HG03521 (cell line): ENCODE results near the gene KDM4B.
A peak's percentile ranks its signal among the peaks of the same experiment; 100 is the strongest.

Source experiments
- ATAC-seq: cut with Tn5 transposase; IDR thresholded peaks from one replicate; pipeline ENCODE4 v1.9.1; 2021; ENCODE audit warnings: mild to moderate bottlenecking, moderate library complexity; ENCODE audit not compliant: unreplicated experiment

Gene KDM4B

GRCh38 chr19:5119297-5119998 lies 150.5 kb downstream of the KDM4B start:
- no peak for ATAC-seq

- no peak for ATAC-seq
Observed at GRCh38 chr19:5120321-5120720, 151.4 kb downstream of the KDM4B start.

- ATAC-seq, result no peak
Observed at GRCh38 chr19:5120833-5121232, 151.9 kb downstream of the KDM4B start.

GRCh38 chr19:5121266-5122120 lies 152.6 kb downstream of the KDM4B start:
- no peak for ATAC-seq

GRCh38 chr19:5122121-5122400 lies 153.1 kb downstream of the KDM4B start:
- ATAC-seq, result no peak

GRCh38 chr19:5122671-5123409 lies 153.9 kb downstream of the KDM4B start:
- ATAC-seq, result no peak

- ATAC-seq, result no peak
Observed at GRCh38 chr19:5123646-5124045, 154.7 kb downstream of the KDM4B start.

GRCh38 chr19:5124111-5124855 lies 155.4 kb downstream of the KDM4B start:
- ATAC-seq, result no peak

GRCh38 chr19:5125376-5125775 lies 156.5 kb downstream of the KDM4B start:
- ATAC-seq, result no peak

GRCh38 chr19:5125797-5126497 lies 157.0 kb downstream of the KDM4B start:
- no peak for ATAC-seq

GRCh38 chr19:5126498-5127223 lies 157.7 kb downstream of the KDM4B start:
- ATAC-seq, result no peak

GRCh38 chr19:5127717-5128116 lies 158.8 kb downstream of the KDM4B start:
- no peak for ATAC-seq

- ATAC-seq, result no peak
Observed at GRCh38 chr19:5128251-5128935, 159.5 kb downstream of the KDM4B start.

- no peak for ATAC-seq
Observed at GRCh38 chr19:5128936-5129389, 160.1 kb downstream of the KDM4B start.

GRCh38 chr19:5129691-5130090 lies 160.8 kb downstream of the KDM4B start:
- ATAC-seq, result no peak

GRCh38 chr19:5130371-5131030 lies 161.6 kb downstream of the KDM4B start:
- ATAC-seq, result peak; percentile 34

GRCh38 chr19:5131031-5131505 lies 162.2 kb downstream of the KDM4B start:
- ATAC-seq, result peak; percentile 27

- no peak for ATAC-seq
Observed at GRCh38 chr19:5131506-5132205, 162.7 kb downstream of the KDM4B start.
